HG03025 (cell line): ENCODE results near the gene HCFC1R1.

Source experiments
- ATAC-seq: cut with Tn5 transposase; IDR thresholded peaks from one replicate; pipeline ENCODE4 v1.9.1; 2021; ENCODE audit warnings: mild to moderate bottlenecking, moderate library complexity; ENCODE audit not compliant: unreplicated experiment, low FRiP score

Gene HCFC1R1

GRCh38 chr16:3004319-3004718, 19.4 kb downstream of the HCFC1R1 start:
- peak; percentile 11 for ATAC-seq

GRCh38 chr16:3003582-3004270, 20.0 kb downstream of the HCFC1R1 start:
- peak; percentile 92 for ATAC-seq

- ATAC-seq = no peak
These were observed 22.4 kb downstream of the HCFC1R1 start for GRCh38 chr16:3001316-3001715.

GRCh38 chr16:3000540-3000939, 23.2 kb downstream of the HCFC1R1 start:
- no peak for ATAC-seq

GRCh38 chr16:2999929-3000328, 23.8 kb downstream of the HCFC1R1 start:
- no peak for ATAC-seq

GRCh38 chr16:2996298-2996697, 27.4 kb downstream of the HCFC1R1 start:
- ATAC-seq = no peak

GRCh38 chr16:2992383-2993081, 31.2 kb downstream of the HCFC1R1 start:
- no peak for ATAC-seq

GRCh38 chr16:2991566-2992261, 32.0 kb downstream of the HCFC1R1 start:
- no peak for ATAC-seq

- ATAC-seq = no peak
These were observed 32.9 kb downstream of the HCFC1R1 start for GRCh38 chr16:2990891-2991290.

GRCh38 chr16:2988590-2989099, 35.1 kb downstream of the HCFC1R1 start:
- ATAC-seq = no peak

- no peak for ATAC-seq
These were observed 35.9 kb downstream of the HCFC1R1 start for GRCh38 chr16:2987833-2988232.

- ATAC-seq = no peak
These were observed 36.5 kb downstream of the HCFC1R1 start for GRCh38 chr16:2987286-2987685.

- ATAC-seq = no peak
These were observed 37.0 kb downstream of the HCFC1R1 start for GRCh38 chr16:2986623-2987188.

GRCh38 chr16:2985893-2986355, 37.8 kb downstream of the HCFC1R1 start:
- no peak for ATAC-seq

- no peak for ATAC-seq
These were observed 38.3 kb downstream of the HCFC1R1 start for GRCh38 chr16:2985462-2985861.

- no peak for ATAC-seq
These were observed 40.0 kb downstream of the HCFC1R1 start for GRCh38 chr16:2983706-2984136.

- no peak for ATAC-seq
These were observed 41.3 kb downstream of the HCFC1R1 start for GRCh38 chr16:2982402-2982801.

GRCh38 chr16:2981899-2982250, 41.9 kb downstream of the HCFC1R1 start:
- no peak for ATAC-seq

GRCh38 chr16:2981177-2981898, 42.4 kb downstream of the HCFC1R1 start:
- ATAC-seq = no peak
